HEK293T (cell line): ENCODE data around the gene KIAA1328.

ENCODE experiments used
- ARNT ChIP-seq: fragments of 450-650 bp; IDR thresholded peaks from 2 replicates; pipeline ENCODE4 v1.6.1; 2017; ENCODE audit warnings: mild to moderate bottlenecking
- BHLHE40 ChIP-seq: fragments of 450-650 bp; IDR thresholded peaks from 2 replicates; pipeline ENCODE4 v1.6.1; 2016; ENCODE audit warnings: mild to moderate bottlenecking, moderate library complexity, borderline replicate concordance
- ELF4 ChIP-seq: fragments of 450-650 bp; IDR thresholded peaks from 2 replicates; pipeline ENCODE4 v1.6.1; 2017; ENCODE audit warnings: antibody characterized with exemption
- FOXA1 ChIP-seq: fragments of 450-650 bp; IDR thresholded peaks from 2 replicates; pipeline ENCODE4 v1.6.1; 2016; ENCODE audit warnings: mild to moderate bottlenecking
- FOXK2 ChIP-seq: fragments of 450-650 bp; IDR thresholded peaks from 2 replicates; pipeline ENCODE4 v1.6.1; 2016; ENCODE audit warnings: mild to moderate bottlenecking
- FOXM1 ChIP-seq: fragments of 450-650 bp; IDR thresholded peaks from 2 replicates; pipeline ENCODE4 v1.6.1; 2017; ENCODE audit warnings: mild to moderate bottlenecking, borderline replicate concordance
- HDGF ChIP-seq: fragments of 450-650 bp; IDR thresholded peaks from 2 replicates; pipeline ENCODE4 v1.6.1; 2017; ENCODE audit warnings: antibody characterized with exemption, borderline replicate concordance
- LEF1 ChIP-seq: fragments of 450-650 bp; IDR thresholded peaks from 2 replicates; pipeline ENCODE4 v1.6.1; 2017; ENCODE audit warnings: mild to moderate bottlenecking, borderline replicate concordance
- NFRKB ChIP-seq: fragments of 450-650 bp; IDR thresholded peaks from 2 replicates; pipeline ENCODE4 v1.6.1; 2016; ENCODE audit warnings: mild to moderate bottlenecking, moderate library complexity
- SP1 ChIP-seq: fragments of 450-650 bp; IDR thresholded peaks from 2 replicates; pipeline ENCODE4 v1.6.1; 2017
- TARDBP ChIP-seq: fragments of 450-650 bp; IDR thresholded peaks from 2 replicates; pipeline ENCODE4 v1.6.1; 2016
- ZNF384 ChIP-seq: fragments of 450-650 bp; IDR thresholded peaks from 2 replicates; pipeline ENCODE4 v1.6.1; 2016
- TF ChIP-seq, protein P1 (sequence below): fragments of 450-650 bp; IDR thresholded peaks from 2 replicates; pipeline ENCODE4 v1.6.1; 2016

DNA sequence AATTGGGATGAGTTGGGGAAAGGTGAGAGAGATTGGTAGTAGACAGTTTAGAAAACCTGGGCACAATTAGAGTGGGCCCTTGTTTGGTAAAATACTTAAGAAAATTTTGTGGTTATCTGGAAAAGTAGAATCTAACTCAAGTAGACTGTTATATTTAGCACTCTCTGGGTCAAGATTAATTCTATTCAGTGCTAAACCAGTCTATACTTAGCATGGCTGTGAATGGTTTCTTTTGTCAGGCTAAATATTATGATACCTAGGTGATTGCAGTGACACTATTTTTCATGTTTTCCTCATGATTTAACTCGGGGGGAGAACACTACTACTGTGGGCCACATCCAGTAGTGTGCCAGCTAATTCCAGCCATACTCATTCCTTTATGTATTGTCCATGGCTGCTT is 58.9 kb downstream of the KIAA1328 start:
- TF ChIP-seq BHLHE40 (no peak), FOXM1 (no peak), LEF1 (no peak), ELF4 (no peak), ARNT (no peak), SP1 (no peak), NFRKB (no peak), FOXK2 (no peak), HDGF (no peak), TARDBP (no peak), ZNF384 (no peak), FOXA1 (no peak)
- TF ChIP-seq, protein P1, sequence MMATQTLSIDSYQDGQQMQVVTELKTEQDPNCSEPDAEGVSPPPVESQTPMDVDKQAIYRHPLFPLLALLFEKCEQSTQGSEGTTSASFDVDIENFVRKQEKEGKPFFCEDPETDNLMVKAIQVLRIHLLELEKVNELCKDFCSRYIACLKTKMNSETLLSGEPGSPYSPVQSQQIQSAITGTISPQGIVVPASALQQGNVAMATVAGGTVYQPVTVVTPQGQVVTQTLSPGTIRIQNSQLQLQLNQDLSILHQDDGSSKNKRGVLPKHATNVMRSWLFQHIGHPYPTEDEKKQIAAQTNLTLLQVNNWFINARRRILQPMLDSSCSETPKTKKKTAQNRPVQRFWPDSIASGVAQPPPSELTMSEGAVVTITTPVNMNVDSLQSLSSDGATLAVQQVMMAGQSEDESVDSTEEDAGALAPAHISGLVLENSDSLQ = no peak
